AG09319 (cell line): ENCODE results near the gene TRAF4.
"Not testable (repeated sequence)": the region's sequence is repeated elsewhere in the genome, so short reads cannot be mapped to it uniquely, and the experiment has no call there.

ENCODE experiments used
- DNase-seq: peaks from one replicate; pipeline ENCODE4 v3.0.0-alpha.2; 2010; ENCODE audit warnings: low read depth; ENCODE audit errors: extremely low read depth
- CTCF ChIP-seq: IDR thresholded peaks from 2 replicates; pipeline ENCODE4 v1.5.1; 2011; ENCODE audit warnings: low read depth, mild to moderate bottlenecking, inconsistent platforms, low read length, moderate library complexity

Gene TRAF4

GRCh38 chr17:28722417-28723158 is 21.2 kb upstream of the TRAF4 start:
- TF ChIP-seq CTCF, result no peak

GRCh38 chr17:28723159-28723835 is 20.5 kb upstream of the TRAF4 start:
- no peak for DNase-seq

More at GRCh38 chr17:28722417-28723158, 21.2 kb upstream of the TRAF4 start:
- DNase-seq, result no peak

GRCh38 chr17:28723836-28724499 is 19.8 kb upstream of the TRAF4 start:
- not testable (repeated sequence) for DNase-seq

More at GRCh38 chr17:28723159-28723835, 20.5 kb upstream of the TRAF4 start:
- TF ChIP-seq CTCF, result no peak

GRCh38 chr17:28724500-28725165 is 19.2 kb upstream of the TRAF4 start:
- no peak for TF ChIP-seq CTCF
- DNase-seq, result no peak

GRCh38 chr17:28725166-28725659 is 18.6 kb upstream of the TRAF4 start:
- no peak for DNase-seq
- TF ChIP-seq CTCF, result no peak

GRCh38 chr17:28725660-28726225 is 18.1 kb upstream of the TRAF4 start:
- no peak for DNase-seq
- no peak for TF ChIP-seq CTCF

- no peak for TF ChIP-seq CTCF
- no peak for DNase-seq
These were observed 17.6 kb upstream of the TRAF4 start, which contains the start of gene TLCD1 for GRCh38 chr17:28726226-28726626. Gene TLCD1, minus strand, starts transcription at chr17:28726233. Its CDS starts 136 bp downstream, at chr17:28726097.
